GM18511 (cell line): ENCODE results near the gene CPNE4.
"Not testable (repeated sequence)": the region's sequence is repeated elsewhere in the genome, so short reads cannot be mapped to it uniquely, and the experiment has no call there.

ENCODE experiments used
- ATAC-seq: cut with Tn5 transposase; IDR thresholded peaks from one replicate; pipeline ENCODE4 v1.9.1; 2021; ENCODE audit warnings: mild to moderate bottlenecking, moderate library complexity; ENCODE audit not compliant: unreplicated experiment

The CPNE4 gene

DNA sequence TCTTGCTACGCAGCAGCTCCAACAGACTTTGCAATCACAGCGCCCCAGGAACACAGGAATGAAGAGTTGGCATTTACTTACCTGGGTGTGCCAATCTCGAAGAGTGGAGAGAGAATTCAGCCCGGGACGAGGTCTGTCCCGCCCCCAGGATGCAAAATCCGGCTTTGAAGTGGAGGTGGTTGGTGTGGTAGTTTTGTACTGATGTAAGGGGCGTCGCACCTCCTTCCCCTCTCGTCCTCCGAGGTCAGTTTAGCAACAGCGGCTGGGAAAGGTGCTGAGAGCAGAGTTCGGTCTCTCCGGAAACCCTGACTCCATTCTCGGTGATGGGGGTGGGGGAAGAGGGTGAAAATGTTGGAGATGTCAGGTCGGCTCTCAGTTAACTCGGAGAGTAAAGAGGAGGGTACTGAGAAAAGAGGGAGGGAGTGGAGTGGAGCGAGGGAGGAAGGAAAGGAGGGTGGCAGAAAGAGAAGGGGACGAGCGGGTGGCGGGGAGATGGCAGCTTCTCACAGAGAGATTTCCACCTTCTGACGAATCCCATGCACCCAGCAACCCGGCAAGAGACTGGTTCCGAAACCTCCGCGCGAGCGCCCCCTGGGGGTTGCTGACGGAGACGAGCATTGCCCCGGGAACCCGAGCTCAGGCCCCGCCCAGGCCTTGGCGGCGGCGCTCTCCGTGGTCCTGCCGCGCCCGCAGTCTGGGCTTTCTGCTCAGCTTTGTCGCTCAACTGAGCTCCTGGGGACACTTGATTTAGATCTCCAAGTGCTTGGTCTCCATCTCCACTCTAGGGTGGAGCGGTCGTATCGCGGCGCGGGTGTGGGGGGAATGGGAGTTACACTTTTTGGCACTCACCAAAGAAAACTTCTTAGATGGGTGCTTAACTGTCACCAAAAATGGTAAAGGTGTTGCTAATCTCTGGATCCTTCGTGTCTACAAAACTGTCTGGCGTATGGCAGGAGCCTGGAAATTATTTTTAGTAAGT is at the start of gene CPNE4:
Gene CPNE4, minus strand, starts transcription at position 529 of the 979 bp plus-strand sequence.
- peak; percentile 98 for ATAC-seq

DNA sequence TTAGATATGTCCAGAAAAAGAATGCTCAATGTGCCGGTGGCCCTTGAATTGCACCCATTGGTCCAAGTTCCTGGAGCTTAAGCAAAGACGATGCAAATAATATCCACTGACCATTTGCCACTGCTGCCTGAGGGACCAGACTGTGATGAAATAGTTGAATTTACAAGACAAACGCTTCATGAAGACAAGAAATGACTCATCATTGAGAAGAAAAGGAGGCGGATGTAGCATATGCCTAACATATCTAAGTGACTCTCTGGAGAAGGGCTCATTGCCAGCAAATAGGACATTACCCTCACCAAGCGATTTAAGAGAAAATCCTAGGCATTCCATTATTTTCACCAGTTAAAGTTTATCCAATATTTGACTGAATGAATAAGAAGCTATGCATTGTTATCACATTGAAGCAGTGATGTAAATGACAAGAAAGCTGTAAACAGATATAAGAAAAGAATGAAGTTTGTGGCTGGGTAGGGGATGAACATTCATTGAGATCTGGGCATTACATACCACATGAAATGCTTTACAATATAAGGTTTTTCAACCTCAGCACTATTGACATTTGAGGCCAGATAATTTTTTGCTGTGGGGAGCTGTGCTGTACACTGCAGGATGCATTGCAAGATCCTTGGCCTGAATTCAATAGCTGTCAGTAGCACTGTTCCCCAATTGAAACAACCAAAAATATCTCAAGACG is 48.9 kb upstream of the CPNE4 start:
- ATAC-seq = no peak

DNA sequence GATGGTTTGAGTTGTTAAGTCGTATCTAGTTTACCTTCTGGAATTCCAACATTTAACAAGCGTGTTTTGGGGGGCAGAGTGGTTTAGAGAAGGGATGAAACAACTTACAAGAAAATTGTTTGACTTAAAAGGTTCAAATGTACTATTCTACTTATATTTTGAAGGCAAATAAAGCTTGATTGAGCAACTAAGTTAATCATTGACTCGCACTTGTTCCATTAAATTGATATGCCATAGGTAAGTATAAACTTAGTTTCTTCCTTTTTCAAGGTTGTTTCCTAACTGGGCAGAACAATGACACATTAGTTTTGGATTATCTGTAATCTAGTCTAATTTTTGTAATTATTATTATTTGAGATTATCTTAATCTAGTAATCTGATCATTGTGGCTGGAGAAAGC is 48.3 kb upstream of the CPNE4 start:
- ATAC-seq = no peak

DNA sequence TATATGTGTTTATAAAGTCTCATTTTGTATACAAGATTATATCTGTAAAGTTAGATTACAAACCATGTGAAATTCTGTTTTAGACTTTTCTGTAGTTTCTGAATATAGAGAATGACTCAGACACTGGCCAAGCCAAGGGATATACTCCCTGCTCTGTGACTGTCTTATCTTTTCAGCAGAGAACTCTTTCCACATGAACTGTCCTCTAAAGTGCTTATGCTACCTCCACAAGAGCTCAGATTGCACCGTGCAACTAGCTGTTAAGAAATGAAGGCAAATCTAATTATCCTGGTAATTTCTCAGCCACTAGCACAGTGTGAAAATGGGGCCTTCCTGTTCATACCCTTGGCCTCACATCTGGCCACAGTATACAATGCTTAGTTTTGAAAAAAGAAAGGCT is 44.3 kb upstream of the CPNE4 start:
- no peak for ATAC-seq

GRCh38 chr3:132073771-132074170 is 39.0 kb upstream of the CPNE4 start:
- no peak for ATAC-seq

- ATAC-seq = no peak
Measured at GRCh38 chr3:132071043-132071442, 36.2 kb upstream of the CPNE4 start.

GRCh38 chr3:132064114-132064513 is 29.3 kb upstream of the CPNE4 start:
- ATAC-seq = no peak

DNA sequence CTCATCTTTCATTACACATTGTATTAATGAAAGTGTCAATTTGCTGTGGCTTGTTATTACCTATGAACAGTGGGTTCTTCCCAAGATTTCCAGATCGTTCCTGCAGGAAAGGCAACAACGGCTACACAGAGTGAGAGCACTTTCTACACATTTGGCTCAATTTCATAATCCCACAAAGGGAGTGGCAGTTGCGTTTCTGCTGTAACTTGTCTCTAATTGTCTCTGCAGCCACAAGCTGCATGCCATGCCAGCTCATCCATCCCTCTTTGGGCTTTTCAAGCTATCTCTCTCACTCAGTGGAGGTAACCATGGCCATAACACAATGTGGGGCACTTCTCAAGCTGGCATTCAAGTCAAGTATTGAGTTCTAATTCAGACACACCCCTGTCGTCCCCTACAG is 27.7 kb upstream of the CPNE4 start:
- ATAC-seq = no peak

DNA sequence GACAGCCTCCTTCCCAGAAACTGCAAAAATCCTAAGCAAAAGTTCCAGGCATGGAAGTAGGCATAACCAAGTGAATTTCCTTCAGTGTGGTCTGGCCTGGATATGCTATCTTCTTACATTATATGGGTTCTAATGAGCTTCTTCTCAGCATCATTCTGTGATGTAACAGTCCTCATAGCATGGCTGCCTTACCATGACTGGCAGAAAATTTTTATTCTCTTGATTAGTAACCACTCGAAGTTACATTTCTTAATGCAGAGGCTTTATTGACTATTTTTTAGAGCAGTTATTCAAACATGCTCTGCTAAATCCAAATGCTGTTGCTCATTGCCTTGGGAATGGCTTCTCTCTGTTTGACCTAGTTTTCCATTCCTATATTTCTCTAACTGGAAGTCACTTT is 21.1 kb upstream of the CPNE4 start:
- ATAC-seq = no peak

DNA sequence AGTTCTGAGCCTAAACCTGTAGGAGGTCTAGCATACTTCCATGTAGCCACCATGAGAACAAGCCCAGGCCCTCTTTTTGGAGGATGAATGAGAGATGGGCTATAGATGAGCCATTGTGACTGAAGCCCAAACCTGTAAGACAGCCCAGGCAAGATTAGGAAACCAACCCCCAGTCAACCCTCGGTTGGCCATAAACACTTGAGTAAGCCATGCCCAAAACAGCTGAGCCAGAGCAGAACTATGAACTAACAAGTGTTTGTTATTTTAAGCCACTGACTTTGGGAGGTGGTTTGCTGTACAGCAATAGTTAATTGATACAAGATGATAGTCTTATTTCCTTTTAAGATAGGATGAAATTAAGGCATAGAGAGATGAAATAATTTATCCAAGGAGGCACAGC is 12.4 kb upstream of the CPNE4 start:
- ATAC-seq = no peak

DNA sequence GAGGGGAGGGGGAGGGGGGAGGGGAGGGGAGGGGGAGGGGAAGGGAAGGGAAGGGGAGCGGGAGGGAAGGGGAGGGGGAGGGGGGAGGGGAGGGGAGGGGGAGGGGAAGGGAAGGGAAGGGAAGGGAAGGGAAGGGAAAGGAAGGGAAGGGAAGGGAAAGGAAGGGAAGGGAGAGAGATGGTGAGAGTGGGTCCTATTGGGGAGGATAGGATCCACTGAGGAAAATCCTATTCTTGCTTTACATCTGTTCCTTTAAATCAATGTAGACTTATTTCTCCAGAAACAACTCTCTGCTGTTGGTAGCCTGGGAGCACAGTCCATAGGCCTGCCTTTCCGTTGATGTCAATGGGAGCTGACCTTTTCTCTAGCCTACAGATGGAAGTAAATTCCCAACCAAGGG is 10.1 kb upstream of the CPNE4 start:
- ATAC-seq = not testable (repeated sequence)

GRCh38 chr3:132042681-132043080 is 7.9 kb upstream of the CPNE4 start:
- no peak for ATAC-seq

DNA sequence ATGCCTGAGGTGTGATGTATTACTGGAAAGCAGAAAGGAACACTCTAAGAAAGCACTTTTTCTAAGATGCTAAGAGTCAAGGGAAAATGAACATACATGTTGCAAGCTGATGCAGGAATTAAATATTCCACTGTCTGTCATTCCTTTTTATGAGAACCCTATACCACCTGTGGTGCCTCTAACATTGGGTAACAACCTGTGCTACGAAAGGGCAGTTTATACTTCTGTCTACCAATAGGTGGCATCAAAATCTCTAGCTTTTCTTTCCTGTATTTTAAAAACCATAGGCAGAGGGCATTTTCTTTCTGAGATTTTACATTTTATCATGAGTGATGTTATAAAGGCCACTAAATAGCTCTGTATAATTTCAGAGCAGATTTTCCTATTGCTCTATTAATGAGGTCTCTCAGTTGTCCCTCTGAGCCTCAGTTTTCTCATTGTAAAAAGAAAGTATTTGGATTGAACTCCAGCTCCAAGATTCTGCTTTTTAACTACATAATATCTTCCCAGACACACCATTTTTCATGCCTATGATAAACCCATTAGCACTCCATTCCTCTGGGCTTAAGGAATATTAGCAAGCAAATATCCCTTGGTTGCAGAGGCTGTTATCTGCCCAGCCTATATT is 3.5 kb upstream of the CPNE4 start:
- ATAC-seq = no peak

- no peak for ATAC-seq
Measured at GRCh38 chr3:132037581-132037980, 2.8 kb upstream of the CPNE4 start.

DNA sequence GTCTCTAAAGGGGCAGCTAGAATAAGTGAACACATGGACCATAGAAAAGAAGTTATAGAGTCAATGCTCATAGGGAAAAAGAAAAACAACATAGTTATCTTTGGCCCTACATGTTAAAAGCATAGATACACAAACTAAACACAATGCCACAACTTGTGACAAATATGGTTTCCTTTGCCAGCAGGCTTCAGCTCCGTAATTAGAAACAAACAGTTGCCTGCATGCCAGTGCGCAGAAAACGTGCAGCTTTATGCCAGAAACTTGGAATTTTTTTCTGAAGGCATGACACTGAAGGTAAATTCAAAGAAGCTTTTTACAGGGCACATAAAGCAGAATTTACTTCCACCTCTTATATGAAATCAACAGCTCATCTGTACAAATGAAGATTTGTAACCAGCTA is 2.2 kb upstream of the CPNE4 start:
- no peak for ATAC-seq

GRCh38 chr3:132034097-132034485 is 723 bp downstream of the CPNE4 start:
- ATAC-seq = no peak

GRCh38 chr3:132033471-132033870 is 1.3 kb downstream of the CPNE4 start:
- no peak for ATAC-seq

DNA sequence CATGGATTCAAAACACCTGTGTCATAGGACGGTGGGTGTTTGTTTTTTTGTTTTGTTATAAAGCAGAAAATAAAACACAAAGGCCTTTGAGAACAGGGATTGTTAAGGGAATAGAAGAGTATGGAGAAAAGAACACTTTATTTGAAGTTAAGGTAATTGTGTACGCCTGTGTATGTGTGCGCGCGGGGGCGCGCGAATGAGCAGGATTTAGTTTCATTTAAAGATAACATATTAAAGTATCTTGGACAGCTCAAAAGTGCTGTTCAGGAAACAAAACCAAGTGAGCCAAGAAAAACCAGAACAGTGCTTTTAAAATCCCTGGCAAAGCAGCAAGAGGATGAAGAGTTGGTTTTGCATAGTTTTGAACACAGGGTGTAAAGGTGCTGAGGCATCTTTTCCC is 1.9 kb downstream of the CPNE4 start:
- no peak for ATAC-seq

GRCh38 chr3:132029182-132029902 is 5.5 kb downstream of the CPNE4 start:
- ATAC-seq = peak; percentile 80

- ATAC-seq = no peak
Measured at GRCh38 chr3:132022914-132023313, 11.9 kb downstream of the CPNE4 start.

DNA sequence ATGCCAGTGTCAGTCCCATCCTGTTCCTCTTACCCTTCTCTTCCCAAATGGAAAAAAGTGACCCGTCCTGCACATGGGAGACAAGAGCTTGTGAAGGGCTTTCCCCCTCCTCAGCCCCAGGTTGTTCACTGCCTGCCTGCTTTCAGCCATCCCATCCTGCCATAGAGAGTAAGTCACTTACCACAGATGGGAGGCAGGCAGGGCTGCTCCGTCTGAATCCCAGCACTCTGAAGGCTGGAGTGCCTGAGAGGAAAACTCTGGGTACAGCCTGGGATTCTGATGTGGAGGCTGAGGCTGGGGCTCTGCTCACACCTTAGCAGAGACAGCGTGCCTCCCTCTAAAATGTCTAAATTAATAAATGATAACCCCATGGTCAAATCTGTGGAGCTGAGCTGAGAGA is 14.8 kb downstream of the CPNE4 start:
- no peak for ATAC-seq
